Activated T-cell treated with anti-CD3 and anti-CD28 coated beads for 1 hour (primary cell): ENCODE data around the gene EEFSEC.

Experiments used
- DNase-seq: peaks from one replicate; pipeline ENCODE4 v3.0.0-alpha.2; 2020; ENCODE audit warnings: low read depth

Gene EEFSEC

DNA sequence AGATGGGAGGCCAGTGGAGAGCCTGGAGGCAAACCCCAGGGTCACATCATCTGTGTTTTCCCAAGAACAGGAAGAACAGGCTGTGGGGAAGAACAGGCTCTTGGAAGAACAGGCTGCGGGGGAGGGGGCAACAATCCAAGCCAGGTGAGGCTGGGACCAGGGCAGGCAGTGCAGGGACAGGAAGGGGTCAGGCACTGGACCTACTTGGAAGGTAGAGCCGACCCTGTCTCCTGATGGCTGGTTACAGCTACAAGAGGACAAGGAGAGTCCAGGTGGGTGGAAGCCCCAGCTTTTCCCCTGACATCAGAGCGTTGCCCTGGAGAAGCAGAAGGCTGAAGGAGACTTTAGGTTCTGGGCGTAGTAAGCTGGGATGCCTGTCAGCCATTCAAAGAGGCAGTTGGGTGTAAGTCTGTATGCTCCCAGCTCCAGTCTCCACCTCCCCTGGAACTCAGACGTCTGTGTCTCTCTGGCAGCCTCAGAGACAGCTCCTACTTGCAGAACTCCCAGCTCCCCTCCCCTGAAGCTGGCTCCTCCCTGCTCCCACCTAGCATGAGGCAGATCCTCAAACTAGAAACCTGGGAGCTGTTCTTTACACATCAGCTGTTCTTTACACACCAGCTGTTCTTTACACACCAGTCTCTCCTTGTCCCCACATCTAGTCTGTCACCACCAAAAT lies 182.5 kb downstream of the EEFSEC start:
- no peak for DNase-seq

DNA sequence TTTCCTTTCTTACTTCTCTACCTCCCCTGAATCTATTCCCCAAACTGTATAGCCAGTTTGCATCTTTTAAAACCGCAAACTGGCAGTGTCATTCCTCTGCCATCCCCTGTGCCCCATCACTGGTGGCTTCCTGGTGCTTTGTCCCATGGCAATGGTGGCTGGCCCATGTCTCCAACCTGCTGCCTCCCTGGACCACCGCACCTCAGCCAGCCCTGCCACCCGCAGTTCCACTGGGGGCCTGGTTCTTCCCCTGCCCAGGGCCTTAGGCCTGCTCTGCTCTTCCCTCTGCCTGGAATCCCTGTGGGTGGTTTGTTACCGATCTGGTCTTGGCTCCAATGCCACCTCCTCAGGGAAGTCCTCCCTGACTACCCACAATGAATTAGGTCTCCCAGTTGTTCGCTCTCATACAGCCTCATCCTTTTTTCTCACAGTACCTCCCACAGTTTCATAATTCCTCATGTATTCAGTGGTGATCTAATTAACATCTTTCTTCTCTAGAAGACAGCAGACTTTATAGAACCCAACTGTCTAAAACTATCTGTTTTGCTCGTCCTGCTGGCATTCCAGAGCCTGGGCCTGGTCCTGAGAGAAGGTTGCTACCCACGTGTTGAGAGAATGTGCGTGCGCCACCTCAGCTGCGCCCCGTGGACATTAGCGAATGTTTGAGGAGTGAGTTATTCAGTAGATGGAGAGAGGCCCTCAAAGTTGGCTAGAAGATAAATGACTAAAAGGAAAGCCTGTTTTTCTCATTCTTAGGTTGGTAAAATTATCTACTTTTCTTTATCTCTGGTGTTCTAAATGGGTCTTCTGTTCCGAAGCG lies 183.3 kb downstream of the EEFSEC start:
- no peak for DNase-seq

DNA sequence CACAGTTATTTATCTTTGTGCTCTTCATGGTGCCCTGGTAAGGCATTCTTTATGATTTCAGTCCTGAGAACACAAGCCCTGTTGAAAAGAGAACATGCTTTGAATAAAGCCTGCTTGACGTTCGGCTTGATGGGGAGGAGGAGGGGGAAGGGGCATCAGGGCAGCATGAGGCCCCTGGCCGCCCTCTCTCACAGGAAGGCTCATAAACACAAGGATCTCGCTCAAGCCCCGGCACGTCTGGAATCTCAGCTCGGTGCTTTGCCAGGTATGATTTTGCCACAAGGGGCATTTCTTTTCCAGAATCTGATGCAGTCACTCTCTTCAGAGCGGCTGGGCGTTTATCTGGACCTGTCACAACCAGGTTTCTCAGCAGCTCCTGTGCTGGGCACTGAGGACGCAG lies 184.0 kb downstream of the EEFSEC start:
- no peak for DNase-seq

DNA sequence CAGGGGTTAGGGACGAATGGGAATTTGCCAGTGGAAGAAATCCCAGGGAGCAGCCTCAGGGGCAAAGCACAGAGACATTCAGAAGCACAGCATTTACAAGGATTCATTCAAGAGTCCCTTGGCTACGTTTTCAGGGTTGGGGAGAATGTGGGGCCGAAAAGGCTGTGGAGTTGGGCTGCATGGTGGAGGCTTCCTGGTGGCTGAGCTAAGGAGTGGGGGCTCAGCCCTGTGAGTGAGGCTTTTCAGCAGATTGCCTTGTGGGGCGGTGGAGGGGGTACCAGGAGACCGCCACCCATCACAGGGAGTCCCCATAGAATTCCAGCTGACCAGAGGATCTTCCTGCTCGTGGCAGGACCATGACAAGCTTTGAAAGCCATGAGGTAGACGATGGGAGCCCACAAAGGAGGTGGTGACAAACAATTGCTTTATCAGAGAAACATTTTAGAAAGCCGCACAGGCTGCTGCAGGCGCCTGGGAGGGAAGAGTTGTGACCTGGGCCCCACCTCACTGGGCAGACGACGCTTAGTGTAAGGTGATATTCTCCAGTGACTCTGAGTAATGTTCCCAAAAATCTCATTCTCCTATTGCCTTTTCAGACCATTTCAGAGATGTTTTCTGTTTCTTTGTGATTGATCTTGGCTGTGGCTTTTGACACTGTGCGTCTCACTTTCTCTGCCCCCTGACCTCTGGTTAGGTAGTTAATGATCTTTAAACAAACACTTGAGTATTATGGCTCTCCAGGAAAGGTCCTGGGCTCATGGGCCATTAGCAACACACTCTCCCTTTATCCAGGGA lies 185.5 kb downstream of the EEFSEC start:
- no peak for DNase-seq

DNA sequence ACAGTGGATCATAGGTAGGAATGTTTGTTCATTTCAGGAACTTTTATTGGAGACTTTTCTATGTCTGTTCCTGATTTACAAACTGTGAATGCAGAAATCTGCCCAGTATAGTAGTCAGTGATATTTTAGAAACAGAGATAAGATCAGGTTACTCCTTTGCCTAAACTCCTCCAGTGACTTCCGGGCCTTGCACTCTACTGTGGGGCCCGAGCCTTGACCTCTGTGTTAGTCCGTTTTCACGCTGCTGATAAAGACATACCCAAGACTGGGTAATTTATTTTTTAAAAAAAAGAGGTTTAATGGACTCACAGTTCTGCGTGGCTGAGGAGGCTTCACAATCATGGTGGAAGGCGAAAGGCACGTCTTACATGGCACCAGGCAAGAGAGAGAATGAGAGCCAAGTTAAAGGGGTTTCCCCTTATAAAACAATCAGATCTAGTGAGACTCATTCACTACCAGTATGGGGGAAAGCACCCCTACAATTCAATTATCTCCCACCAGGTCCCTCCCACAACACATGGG lies 186.3 kb downstream of the EEFSEC start:
- DNase-seq: no peak

DNA sequence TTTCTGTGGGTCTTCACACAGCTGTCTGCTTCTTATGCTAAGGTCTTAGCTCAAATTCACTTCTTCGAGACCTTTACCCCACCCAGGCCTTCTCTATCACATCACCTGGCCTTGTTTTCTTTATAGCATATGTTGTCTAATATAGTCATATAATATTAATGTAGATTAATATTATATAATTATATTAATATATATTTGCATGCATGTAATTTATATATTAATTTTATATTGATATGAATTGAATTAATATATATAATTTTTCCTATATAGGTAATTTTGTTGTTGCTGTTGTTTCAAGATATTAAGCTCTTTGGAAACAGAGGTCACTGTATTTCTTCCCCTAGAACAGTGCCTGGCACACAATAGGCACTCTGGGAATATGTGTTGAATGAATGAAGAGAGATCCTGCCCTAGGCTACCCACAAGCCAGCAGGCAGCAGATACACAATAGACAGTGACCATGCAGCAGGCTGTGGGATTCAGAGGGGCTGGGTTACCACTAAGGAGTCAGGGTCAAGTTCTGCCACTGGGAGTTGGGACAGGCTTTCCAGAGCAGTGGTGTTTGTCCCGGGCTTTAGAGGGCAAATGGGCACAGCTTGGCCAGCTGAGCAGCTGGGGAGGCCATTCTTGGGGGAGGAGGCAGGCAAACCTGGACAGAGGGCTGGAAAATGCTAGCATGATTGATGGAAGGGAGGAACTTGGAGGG lies 187.1 kb downstream of the EEFSEC start:
- no peak for DNase-seq

DNA sequence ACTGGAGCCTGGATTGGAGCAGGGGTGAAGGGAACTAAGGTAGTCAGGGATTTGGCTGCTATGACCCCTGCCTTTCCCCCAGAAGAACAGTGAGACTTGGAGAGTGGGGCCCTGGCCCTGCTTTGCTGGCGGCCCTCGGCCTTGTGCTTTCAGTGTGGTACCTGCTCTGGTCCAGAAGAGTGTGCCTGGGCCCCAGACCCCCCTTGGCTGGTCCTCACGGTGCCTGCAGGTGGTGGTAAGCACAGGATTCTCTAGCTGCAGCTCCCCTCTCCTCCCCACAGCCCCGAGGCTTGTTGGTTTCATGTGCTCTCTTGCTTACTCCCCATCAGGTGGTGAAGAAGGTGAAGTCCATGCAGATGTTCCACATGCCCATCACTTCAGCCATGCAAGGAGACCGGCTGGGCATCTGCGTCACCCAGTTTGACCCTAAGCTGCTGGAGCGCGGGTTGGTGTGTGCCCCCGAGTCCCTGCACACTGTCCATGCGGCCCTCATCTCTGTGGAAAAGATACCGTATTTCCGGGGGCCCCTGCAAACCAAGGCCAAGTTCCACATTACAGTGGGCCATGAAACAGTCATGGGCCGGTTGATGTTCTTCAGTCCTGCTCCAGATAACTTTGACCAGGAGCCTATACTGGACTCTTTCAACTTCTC lies 187.7 kb downstream of the EEFSEC start:
- DNase-seq: no peak

DNA sequence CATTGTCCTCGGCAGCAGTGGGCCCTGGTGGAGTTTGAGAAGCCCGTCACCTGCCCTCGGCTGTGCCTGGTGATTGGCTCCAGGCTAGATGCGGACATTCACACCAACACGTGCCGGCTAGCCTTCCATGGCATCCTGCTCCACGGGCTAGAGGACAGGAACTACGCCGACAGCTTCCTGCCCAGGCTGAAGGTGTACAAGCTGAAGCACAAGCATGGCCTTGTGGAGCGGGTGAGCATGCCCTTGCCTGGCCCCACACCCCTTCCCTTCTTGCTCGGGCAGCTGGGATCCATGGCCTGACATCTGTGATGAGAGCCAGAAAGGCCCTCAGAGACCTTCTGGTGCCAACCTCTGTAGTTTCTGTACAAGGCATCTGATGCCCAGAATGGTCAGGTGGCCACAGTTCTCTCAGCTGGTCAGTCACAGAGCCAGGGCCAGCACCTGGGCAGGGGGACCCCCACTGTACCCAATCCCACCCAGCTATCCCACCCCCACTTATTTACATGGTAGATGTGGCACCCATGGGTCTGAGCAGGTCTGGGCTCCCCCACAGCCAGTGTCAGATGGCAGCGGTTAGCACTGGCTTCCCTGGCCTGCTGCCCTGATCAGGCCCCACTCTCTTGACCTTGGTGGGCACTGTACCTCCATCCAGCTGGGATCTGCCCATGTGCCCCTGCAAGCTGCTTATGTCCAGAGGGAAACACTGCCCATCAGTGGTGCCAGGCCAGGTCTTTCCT lies 188.5 kb downstream of the EEFSEC start:
- DNase-seq: no peak

DNA sequence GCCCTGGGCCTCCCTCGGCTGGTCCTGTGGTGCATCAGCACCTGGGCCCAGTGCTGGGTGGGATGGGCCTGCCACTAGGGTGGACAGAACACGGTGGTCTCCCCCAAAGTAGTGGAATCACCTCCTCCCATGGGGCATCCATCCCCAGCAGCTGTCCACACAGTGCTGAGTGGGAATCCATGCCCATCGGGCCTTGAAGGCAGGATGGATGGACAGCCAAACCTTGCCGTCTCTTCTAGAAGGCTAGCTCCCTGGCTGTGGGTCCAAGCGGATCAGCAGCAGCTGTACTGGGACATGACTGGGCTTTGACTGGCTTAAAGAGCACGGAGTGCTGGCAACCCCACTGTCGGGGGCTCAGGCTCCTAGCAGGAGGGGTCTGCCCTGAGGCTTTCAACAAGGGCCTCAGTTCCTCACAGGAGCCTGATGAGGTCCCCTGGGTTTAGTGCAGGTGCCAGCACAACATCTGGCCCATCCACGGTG lies 189.5 kb downstream of the EEFSEC start:
- no peak for DNase-seq

DNA sequence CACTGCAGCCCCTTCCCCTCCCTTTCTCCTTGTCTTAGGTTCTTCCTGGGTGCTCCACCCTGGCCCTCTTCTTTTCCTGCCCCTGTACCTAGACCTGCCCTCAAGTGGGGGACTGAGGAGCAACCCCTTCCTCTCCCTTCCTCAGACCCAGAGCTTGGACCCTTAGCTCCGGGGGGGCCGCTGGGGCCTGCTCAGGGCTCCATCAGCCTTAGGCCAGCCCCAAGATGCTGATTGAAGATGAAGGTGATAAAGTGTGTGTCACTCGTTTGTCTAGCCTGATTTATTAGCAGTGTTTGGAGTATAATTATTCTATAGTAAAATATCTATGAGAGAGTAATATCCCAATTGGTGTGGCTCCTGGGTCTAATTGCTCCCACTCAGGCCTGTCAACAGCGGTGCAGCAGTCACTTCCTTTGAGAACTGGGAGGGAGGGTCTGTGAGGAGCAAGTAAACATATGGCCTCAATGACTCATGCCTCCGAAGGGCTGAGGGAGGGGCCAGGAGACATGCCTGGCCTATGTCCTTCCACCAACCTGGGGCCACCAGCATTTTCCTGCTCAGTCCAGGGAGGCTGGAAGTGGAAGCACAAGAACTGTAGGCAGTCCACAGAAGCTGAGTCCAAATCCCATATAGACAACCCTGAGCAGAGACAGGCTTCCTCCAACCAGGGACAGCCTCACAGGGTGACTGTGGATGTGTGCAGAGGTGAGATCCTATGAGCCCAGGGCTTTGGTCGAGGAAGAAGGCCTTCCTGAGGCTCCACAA lies 190.2 kb downstream of the EEFSEC start:
- DNase-seq: no peak

DNA sequence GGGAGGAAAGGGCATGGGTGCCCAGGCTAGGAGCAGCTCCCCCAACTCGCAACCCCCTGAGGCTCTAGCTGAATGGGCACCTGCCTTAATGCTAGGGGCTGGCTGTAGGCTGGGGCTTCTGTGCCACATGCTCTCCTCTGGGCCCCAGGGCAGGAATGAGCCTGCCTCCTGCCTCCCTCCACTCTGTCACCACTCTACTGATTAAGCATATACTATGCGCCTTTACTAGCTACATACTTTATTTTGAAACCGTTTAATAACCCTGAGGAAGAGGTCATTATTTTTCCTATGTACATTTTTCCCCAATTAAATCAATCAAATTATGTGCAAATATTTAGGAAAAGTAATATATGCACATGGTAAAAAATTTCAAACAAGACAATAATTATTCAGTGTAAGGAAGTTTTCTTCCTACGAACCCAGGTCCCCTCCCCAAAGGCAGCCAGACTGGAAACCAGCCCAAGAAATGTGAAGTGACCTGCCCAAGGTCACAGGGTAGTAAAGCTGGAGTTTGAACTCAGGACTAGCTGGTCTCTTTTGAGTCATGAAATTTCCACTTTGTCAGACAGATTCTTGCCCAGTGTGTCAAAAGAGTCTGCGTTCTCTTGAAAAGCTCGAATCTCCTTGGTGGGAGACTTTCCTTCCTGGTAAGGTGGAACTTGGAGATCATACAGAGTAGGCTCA lies 190.9 kb downstream of the EEFSEC start:
- DNase-seq: no peak

DNA sequence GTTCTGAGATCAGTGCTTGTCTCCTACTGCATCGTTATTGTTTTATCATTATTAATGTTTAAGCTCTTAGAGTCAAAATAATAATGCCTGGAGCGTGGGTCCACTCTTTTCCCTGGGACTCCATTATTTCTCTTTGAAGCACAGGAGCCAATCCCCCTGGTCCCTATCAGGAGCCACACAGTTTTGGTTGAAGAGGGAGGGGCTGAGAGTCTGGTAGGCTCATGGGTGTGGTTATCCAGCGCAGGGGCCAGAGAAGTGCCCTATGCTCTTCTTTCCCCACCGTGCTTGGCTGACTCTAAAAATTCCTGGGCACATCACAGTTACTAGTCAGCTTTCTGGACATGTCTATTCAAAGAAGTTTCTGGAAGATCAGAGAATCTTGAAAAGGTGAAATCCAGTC lies 191.9 kb downstream of the EEFSEC start:
- no peak for DNase-seq

DNA sequence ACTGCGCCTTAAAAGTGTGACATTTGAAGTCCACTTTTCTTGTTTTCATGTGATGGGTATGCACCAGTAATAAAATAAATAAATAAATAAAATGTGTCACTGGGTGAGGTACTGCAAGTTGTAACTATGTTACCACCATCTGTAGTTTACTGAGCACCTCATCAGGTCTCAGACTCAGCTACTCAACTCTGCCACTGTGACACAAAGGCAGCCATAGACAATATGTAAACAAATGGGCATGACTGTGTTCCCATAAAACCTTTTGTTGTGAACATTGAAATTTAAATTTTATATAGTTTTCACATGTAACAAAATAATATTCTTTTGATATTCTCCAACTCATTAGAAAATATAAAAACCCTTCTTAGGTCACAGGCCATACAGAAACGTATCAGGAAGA lies 193.3 kb downstream of the EEFSEC start:
- no peak for DNase-seq

DNA sequence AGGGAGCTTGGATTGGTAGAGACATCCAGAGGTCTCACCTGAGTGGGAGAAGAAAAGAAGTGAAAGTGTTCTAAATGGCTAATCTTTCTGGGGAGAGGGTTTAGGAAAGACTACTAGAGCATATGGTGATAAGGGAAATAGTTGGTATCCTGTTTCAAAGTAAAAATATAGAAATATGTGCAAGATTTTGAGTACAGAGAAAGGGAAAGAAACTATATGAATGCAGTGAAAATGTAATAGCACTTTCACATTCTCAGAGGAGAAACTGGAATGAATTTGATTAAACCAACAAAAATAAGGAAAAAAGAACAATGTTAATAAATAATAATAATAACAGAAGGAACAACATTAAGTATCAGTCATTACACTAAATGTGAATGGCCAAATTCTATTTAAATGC lies 194.0 kb downstream of the EEFSEC start:
- DNase-seq: no peak

DNA sequence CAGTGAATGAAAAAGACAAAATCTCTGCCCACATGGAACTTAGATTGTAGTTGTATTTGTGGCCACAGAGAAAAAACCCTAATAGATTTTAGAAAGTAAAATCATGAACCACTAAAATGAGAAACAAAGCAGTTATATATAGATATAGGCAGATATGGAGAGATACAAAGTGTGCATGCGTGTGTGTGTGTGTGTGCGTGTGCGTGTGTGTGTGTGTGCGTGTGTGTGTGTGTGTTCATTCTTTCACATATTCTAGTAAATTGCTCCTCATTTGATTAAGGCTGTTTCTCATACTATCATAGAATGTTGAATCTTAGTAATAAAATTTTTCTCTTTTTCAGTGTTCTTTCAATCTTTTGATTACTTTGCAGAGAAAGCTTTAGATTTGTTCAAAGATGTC lies 194.8 kb downstream of the EEFSEC start:
- DNase-seq: no peak

DNA sequence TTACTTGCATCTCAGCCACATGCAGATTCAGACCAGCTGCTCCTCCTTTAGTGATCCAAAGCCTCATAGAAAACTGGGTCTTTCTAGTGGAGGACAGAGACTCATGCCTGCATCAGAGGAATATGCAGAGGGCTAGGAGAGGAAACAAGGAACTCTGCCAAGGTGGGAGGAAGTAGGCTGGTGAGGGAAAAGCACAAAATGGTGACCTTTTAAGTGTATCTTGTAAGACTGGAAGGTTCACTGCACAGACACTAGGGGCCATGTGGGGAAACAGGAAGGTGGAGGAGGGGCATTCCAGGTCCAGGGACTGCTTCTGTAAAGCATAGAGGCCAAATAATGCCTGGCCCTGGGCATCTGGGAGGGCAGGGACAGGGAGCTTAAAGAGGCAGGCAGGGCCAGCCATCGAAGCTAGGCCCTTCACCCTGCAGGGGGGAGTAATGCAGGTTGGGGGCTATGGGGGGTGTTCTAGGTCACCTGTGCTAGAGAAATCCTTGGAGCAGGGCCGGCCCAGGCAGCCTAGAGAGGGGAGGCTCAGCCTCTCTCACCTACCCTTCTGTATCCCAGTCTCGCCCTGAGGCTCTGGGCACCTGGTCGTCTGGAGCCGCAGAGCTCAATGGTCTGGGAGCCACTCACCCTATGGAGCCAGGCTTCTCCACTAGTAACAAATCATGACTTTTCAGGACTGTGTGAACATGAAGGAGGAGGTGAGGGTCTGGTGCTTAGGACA lies 195.7 kb downstream of the EEFSEC start:
- no peak for DNase-seq

DNA sequence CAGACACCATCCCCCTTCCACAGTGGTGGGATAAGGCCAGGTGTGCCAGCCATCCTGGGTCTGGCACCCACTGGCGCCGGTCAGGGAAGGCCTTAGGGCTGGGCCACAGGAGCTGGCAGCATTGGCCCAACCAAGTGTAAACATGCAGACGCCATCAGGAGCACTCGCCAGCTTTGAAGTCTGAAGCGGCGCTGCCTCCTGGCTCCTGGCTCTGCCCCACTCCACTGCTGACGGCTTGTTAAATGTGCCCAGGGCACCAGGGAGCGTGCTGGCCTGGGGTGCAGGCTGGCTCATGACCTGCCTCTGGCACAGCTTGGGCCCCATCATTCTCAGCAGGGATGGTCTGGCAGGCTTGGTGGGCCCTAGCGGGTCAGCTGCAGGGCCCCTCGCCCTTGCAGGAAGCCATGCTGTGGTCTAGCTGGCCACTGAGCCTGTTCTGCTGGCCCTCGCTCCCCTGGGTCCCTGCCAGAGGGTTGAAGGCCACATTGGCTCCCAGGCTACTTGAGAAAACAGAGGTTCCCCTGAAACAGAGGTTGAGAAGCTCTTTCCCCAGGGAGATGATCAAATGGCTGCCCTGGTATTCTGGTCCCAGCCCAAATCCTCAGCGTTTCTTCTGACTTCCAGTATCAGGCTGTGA lies 196.8 kb downstream of the EEFSEC start:
- no peak for DNase-seq

DNA sequence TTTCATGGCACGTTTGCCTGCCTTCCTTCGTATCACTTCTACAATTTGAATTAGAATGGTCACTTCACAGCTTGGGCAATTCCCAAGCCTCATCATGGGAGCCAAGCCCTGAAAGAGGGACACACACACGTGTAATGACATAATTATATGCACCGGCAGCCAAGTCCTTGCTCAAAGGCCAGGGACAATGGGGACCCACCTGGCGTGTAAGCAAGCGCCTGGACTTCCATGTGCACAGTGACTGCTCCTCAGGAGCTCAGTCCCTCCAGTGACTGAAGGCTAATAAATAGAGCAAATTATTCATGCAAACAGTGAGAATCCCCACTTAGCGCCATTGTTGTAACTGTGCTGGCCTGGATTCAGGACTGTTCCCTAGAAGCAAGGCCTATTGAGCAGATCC lies 198.3 kb downstream of the EEFSEC start:
- no peak for DNase-seq
